NCI-H226 (cell line): ENCODE data around the gene MAD1L1.
"Not testable (repeated sequence)": the region's sequence is repeated elsewhere in the genome, so short reads cannot be mapped to it uniquely, and the experiment has no call there.

Experiments
- DNase-seq: peaks from one replicate; pipeline ENCODE4 v3.0.0-alpha.2; 2015

Gene MAD1L1

GRCh38 chr7:1815551-1816281 is 417.0 kb downstream of the MAD1L1 start:
- not testable (repeated sequence) for DNase-seq

GRCh38 chr7:1815051-1815481 is 417.7 kb downstream of the MAD1L1 start:
- DNase-seq, result no peak

GRCh38 chr7:1814089-1814811 is 418.5 kb downstream of the MAD1L1 start:
- no peak for DNase-seq

- no peak for DNase-seq
Observed at GRCh38 chr7:1813394-1814088, 419.2 kb downstream of the MAD1L1 start.

- no peak for DNase-seq
Observed at GRCh38 chr7:1812509-1813393, 420.0 kb downstream of the MAD1L1 start.

GRCh38 chr7:1811850-1812508 is 420.8 kb downstream of the MAD1L1 start:
- DNase-seq, result no peak

- DNase-seq, result no peak
Observed at GRCh38 chr7:1810961-1811849, 421.5 kb downstream of the MAD1L1 start.

- no peak for DNase-seq
Observed at GRCh38 chr7:1810521-1810920, 422.2 kb downstream of the MAD1L1 start.

GRCh38 chr7:1809601-1810258 is 423.0 kb downstream of the MAD1L1 start:
- no peak for DNase-seq

- no peak for DNase-seq
Observed at GRCh38 chr7:1809070-1809469, 423.7 kb downstream of the MAD1L1 start.

GRCh38 chr7:1807821-1808600 is 424.7 kb downstream of the MAD1L1 start:
- no peak for DNase-seq

GRCh38 chr7:1806354-1806753 is 426.4 kb downstream of the MAD1L1 start:
- no peak for DNase-seq

GRCh38 chr7:1804310-1804709 is 428.4 kb downstream of the MAD1L1 start:
- no peak for DNase-seq

- no peak for DNase-seq
Observed at GRCh38 chr7:1802899-1803298, 429.8 kb downstream of the MAD1L1 start.

- DNase-seq, result no peak
Observed at GRCh38 chr7:1800902-1801301, 431.8 kb downstream of the MAD1L1 start.

- DNase-seq, result no peak
Observed at GRCh38 chr7:1798191-1798590, 434.6 kb downstream of the MAD1L1 start.

GRCh38 chr7:1794888-1795542 is 437.7 kb downstream of the MAD1L1 start:
- DNase-seq, result no peak

- DNase-seq, result peak; percentile 0
Observed at GRCh38 chr7:1787681-1788235, 445.0 kb downstream of the MAD1L1 start.

- DNase-seq, result peak; percentile 0
Observed at GRCh38 chr7:1787241-1787640, 445.5 kb downstream of the MAD1L1 start.
